ENCODE measurements around the gene MICOS13.

DNA sequence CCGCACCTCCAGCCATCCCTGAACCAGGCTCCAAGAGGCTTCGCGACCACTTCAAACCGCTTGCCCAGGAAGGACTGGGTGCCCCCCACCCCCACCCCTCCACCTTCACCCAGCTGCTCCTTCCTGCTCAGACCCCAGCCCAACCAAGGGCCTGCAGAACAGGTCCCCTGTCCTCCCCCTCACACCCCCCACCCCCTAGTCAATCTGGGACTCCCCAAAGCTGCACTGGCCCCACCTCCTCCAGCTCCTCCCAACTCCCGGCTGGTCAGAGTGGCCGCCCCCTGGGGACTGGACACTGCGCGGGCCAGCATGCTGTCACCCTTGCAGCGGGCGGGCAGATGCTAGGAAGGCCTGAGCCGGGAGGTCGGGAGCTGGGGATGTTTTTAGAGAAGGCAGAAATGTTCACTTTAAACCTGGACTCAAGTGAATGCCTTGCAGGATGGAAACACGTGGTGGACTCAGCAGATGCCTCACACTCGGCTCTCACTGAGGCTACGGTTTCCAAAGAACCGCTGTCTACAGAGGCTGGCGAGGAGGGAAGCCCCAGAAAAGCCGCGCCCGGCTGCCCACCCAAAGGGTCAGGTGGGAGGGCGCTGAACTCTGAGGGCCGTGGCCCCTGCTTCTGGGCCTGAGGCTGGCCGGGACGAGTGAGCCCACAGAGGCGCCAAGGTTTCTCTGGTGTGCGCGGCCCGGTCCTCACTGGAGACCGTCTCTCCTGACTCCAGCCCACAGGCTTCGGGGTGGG lies 17.7 kb upstream of the MICOS13 start:
- TF ChIP-seq POLR2A (IDR thresholded peaks at IDR 0.05) = no peak
- TF ChIP-seq, protein P1, sequence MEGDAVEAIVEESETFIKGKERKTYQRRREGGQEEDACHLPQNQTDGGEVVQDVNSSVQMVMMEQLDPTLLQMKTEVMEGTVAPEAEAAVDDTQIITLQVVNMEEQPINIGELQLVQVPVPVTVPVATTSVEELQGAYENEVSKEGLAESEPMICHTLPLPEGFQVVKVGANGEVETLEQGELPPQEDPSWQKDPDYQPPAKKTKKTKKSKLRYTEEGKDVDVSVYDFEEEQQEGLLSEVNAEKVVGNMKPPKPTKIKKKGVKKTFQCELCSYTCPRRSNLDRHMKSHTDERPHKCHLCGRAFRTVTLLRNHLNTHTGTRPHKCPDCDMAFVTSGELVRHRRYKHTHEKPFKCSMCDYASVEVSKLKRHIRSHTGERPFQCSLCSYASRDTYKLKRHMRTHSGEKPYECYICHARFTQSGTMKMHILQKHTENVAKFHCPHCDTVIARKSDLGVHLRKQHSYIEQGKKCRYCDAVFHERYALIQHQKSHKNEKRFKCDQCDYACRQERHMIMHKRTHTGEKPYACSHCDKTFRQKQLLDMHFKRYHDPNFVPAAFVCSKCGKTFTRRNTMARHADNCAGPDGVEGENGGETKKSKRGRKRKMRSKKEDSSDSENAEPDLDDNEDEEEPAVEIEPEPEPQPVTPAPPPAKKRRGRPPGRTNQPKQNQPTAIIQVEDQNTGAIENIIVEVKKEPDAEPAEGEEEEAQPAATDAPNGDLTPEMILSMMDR (IDR thresholded peaks at IDR 0.05) = no peak
- TF ChIP-seq POLR2AphosphoS5 (IDR thresholded peaks at IDR 0.05) = no peak
- no peak for TF ChIP-seq EP300 (IDR thresholded peaks at IDR 0.05; ENCODE audit: low read depth)
